Naive thymus-derived CD4-positive, alpha-beta T cell (primary cell): ENCODE data around the gene PTBP2. TPM values are rescaled to one million over a fixed set of nuclear protein-coding genes. Genes with fewer than 3 reads are reported as not detected.
"Not testable (repeated sequence)": the region's sequence is repeated elsewhere in the genome, so short reads cannot be mapped to it uniquely, and the experiment has no call there.

Experiments used
- ATAC-seq: fragments of 150-1000 bp; cut with Tn5 transposase; 2 replicates; pipeline ENCODE4 v1.10.0; 2021; ENCODE audit warnings: mild to moderate bottlenecking, moderate library complexity
- CTCF ChIA-PET: fragments of 350-600 bp; sonication (Branson Sonifier 250); formaldehyde crosslinking; loops from one replicate; lab custom pipeline; 2021; ENCODE audit warnings: antibody characterized with exemption; lab: Charles Lee
- POLR2A ChIA-PET: fragments of 350-600 bp; sonication (Branson Sonifier 250); formaldehyde crosslinking; loops from one replicate; lab custom pipeline; 2021; ENCODE audit warnings: antibody characterized with exemption, inconsistent platforms; lab: Charles Lee
- DNase-seq, 9 donors: peaks; one replicate each; pipeline versions ENCODE4 v3.0.0 to v3.0.0-alpha.2; 2020 to 2022; ENCODE audit warnings: mixed read lengths in 1 of 9
- H3K27ac ChIP-seq: one replicate; pipeline ENCODE4 v1.7.0; 2013; ENCODE audit warnings: mild to moderate bottlenecking, low read depth, low read length, moderate library complexity
- H3K27me3 ChIP-seq, 2 donors: one replicate each; pipeline ENCODE4 v1.7.0; 2013; ENCODE audit warnings: low read length in 2 of 2, mild to moderate bottlenecking in 2 of 2, moderate library complexity in 2 of 2; ENCODE audit not compliant: control insufficient read depth in 2 of 2, insufficient read depth in 2 of 2
- H3K36me3 ChIP-seq, 3 experiments: 1 replicate in 2 of 3; 2 replicates in 1 of 3; pipeline ENCODE4 v1.7.0; 2013; ENCODE audit warnings: low read length in 3 of 3, mild to moderate bottlenecking in 3 of 3, moderate library complexity in 1 of 3; ENCODE audit not compliant: insufficient read depth in 3 of 3, control insufficient read depth in 2 of 3
- H3K4me1 ChIP-seq, 2 donors: one replicate each; pipeline ENCODE4 v1.7.0; 2013; ENCODE audit warnings: low read length in 2 of 2, mild to moderate bottlenecking in 2 of 2, moderate library complexity in 1 of 2; ENCODE audit not compliant: control insufficient read depth in 2 of 2, insufficient read depth in 2 of 2
- H3K4me3 ChIP-seq: 2 replicates; pipeline ENCODE4 v1.7.0; 2013; ENCODE audit warnings: mild to moderate bottlenecking, low read length
- H3K9me3 ChIP-seq, 3 experiments: 1 replicate in 2 of 3; 2 replicates in 1 of 3; pipeline ENCODE4 v1.7.0; 2013; ENCODE audit warnings: low read length in 3 of 3; ENCODE audit not compliant: control insufficient read depth in 2 of 3
- H3K27ac Mint-ChIP-seq, 9 donors: one replicate each; pipeline ENCODE4 v1.8.0; 2020 to 2022; ENCODE audit warnings: mixed read lengths in 9 of 9, mild to moderate bottlenecking in 8 of 9, moderate library complexity in 5 of 9, inconsistent platforms in 2 of 9
- H3K27me3 Mint-ChIP-seq, 5 donors: one replicate each; pipeline ENCODE4 v1.8.0; 2021 to 2022; ENCODE audit warnings: mixed read lengths in 5 of 5, mild to moderate bottlenecking in 1 of 5
- H3K36me3 Mint-ChIP-seq, 5 donors: one replicate each; pipeline ENCODE4 v1.8.0; 2020 to 2022; ENCODE audit warnings: mixed read lengths in 5 of 5, mild to moderate bottlenecking in 3 of 5, inconsistent platforms in 1 of 5
- H3K4me1 Mint-ChIP-seq, 7 donors: one replicate each; pipeline ENCODE4 v1.8.0; 2020 to 2022; ENCODE audit warnings: mixed read lengths in 7 of 7, mild to moderate bottlenecking in 3 of 7, inconsistent platforms in 1 of 7
- H3K4me3 Mint-ChIP-seq, 10 donors: one replicate each; pipeline ENCODE4 v1.8.0; 2020 to 2022; ENCODE audit warnings: mild to moderate bottlenecking in 10 of 10, mixed read lengths in 10 of 10, moderate library complexity in 6 of 10, inconsistent platforms in 2 of 10
- H3K9me3 Mint-ChIP-seq, 11 donors: one replicate each; pipeline ENCODE4 v1.8.0; 2020 to 2022; ENCODE audit warnings: mixed read lengths in 11 of 11, mild to moderate bottlenecking in 4 of 11, inconsistent platforms in 1 of 11, moderate library complexity in 1 of 11
- intact Hi-C, 2 donors: fragments of 100-400 bp; cut with micrococcal nuclease; formaldehyde crosslinking; loops; one replicate each; pipeline ENCODE4 v1.15.1; 2023
- polyA plus RNA-seq, 2 donors: library from polyadenylated mRNA; unstranded; fragments of 300-500 nt; fragmentation: Illumina TruSeq; gene quantifications; one replicate each; pipeline ENCODE4 v1.2.3, GENCODE V29; 2021
- total RNA-seq, 6 experiments: library from RNA in 5 of 6; stranded (reverse) in 5 of 6; gene quantifications; 1 replicate in 5 of 6; 2 replicates in 1 of 6; pipeline ENCODE4 v1.2.3 and lab custom pipeline; 2021 to 2026

PTBP2 gene
- total and polyA plus RNA-seq, 7 experiments from 2014 or later = 2.8 to 32.6 (median 23.4) TPM

- POLR2A ChIA-PET = no interaction called here
- H3K36me3 Mint-ChIP-seq = peaks cover 2 to 44% (median 18%) of the 10 kb centered on the region in 5 donors
- no peak overlapping the region for H3K27ac ChIP-seq
- H3K4me3 Mint-ChIP-seq = peak overlapping the region in 3 of 10 donors; percentile 3 to 50 (median 27)
- intact Hi-C loops = no loop called here
- ATAC-seq (no peak), DNase-seq (no peak)
- H3K4me1 Mint-ChIP-seq = peaks cover 19 to 70% (median 59%) of the 10 kb centered on the region in 7 donors
- no peaks in the 10 kb centered on the region for H3K27me3 ChIP-seq
- no peaks in the 10 kb centered on the region for H3K9me3 ChIP-seq
- no peaks in the 10 kb centered on the region for H3K27me3 Mint-ChIP-seq
- CTCF ChIA-PET = no interaction called here
- H3K4me3 ChIP-seq = no peak overlapping the region
- peaks cover 0 to 7% (median 4%) of the 10 kb centered on the region in 3 experiments for H3K36me3 ChIP-seq
- no peaks in the 10 kb centered on the region for H3K9me3 Mint-ChIP-seq
- peak overlapping the region in 1 of 9 donors; percentile 43 for H3K27ac Mint-ChIP-seq
- no peaks in the 10 kb centered on the region for H3K4me1 ChIP-seq
Measured at GRCh38 chr1:96747565-96747964, 26.0 kb downstream of the PTBP2 start.

- Mint-ChIP-seq H3K36me3 (peaks cover 7 to 49% (median 23%) of the 10 kb centered on the region in 5 donors), H3K27ac (no peak overlapping the region), H3K9me3 (no peaks in the 10 kb centered on the region), H3K4me1 (peaks cover 19 to 70% (median 60%) of the 10 kb centered on the region in 7 donors), H3K4me3 (peak overlapping the region in 1 of 10 donors; percentile 50), H3K27me3 (no peaks in the 10 kb centered on the region)
- Histone ChIP-seq H3K27me3 (no peaks in the 10 kb centered on the region), H3K27ac (no peak overlapping the region), H3K4me1 (no peaks in the 10 kb centered on the region), H3K9me3 (no peaks in the 10 kb centered on the region), H3K36me3 (peaks cover 0 to 12% (median 5%) of the 10 kb centered on the region in 3 experiments), H3K4me3 (no peak overlapping the region)
- CTCF ChIA-PET = no interaction called here
- POLR2A ChIA-PET = no interaction called here
- intact Hi-C loops = no loop called here
- DNase-seq (no peak), ATAC-seq (no peak)
Measured at GRCh38 chr1:96748078-96748477, 26.5 kb downstream of the PTBP2 start.

GRCh38 chr1:96749618-96750017, 28.0 kb downstream of the PTBP2 start:
- Mint-ChIP-seq H3K4me3 (no peak overlapping the region), H3K4me1 (peaks cover 19 to 58% (median 53%) of the 10 kb centered on the region in 7 donors), H3K27me3 (no peaks in the 10 kb centered on the region), H3K27ac (peak overlapping the region in 2 of 9 donors; percentile 36 to 55), H3K36me3 (peaks cover 13 to 62% (median 36%) of the 10 kb centered on the region in 5 donors), H3K9me3 (no peaks in the 10 kb centered on the region)
- H3K27ac ChIP-seq = no peak overlapping the region
- intact Hi-C loops = no loop called here
- CTCF ChIA-PET = no interaction called here
- peaks cover 0 to 14% (median 5%) of the 10 kb centered on the region in 3 experiments for H3K36me3 ChIP-seq
- H3K27me3 ChIP-seq = no peaks in the 10 kb centered on the region
- H3K4me1 ChIP-seq = no peaks in the 10 kb centered on the region
- ATAC-seq = no peak
- no peak overlapping the region for H3K4me3 ChIP-seq
- no peaks in the 10 kb centered on the region for H3K9me3 ChIP-seq
- POLR2A ChIA-PET = no interaction called here
- no peak for DNase-seq

- no peak for ATAC-seq
Measured at GRCh38 chr1:96752394-96752793, 30.8 kb downstream of the PTBP2 start.

GRCh38 chr1:96756789-96757188, 35.2 kb downstream of the PTBP2 start:
- peak overlapping the region in 1 of 9 donors; percentile 6 for H3K27ac Mint-ChIP-seq
- no peak for ATAC-seq
- CTCF ChIA-PET = no interaction called here
- no peaks in the 10 kb centered on the region for H3K27me3 Mint-ChIP-seq
- peaks cover 0 to 21% (median 5%) of the 10 kb centered on the region in 3 experiments for H3K36me3 ChIP-seq
- peaks cover 0 to 12% (median 5%) of the 10 kb centered on the region in 7 donors for H3K4me1 Mint-ChIP-seq
- H3K4me3 ChIP-seq = no peak overlapping the region
- DNase-seq = no peak
- no peak overlapping the region for H3K4me3 Mint-ChIP-seq
- H3K36me3 Mint-ChIP-seq = peaks cover 32 to 84% (median 67%) of the 10 kb centered on the region in 5 donors
- POLR2A ChIA-PET = no interaction called here
- H3K9me3 Mint-ChIP-seq = peaks cover 0 to 22% (median 7%) of the 10 kb centered on the region in 11 donors
- no peaks in the 10 kb centered on the region for H3K27me3 ChIP-seq
- intact Hi-C loops = loop anchor here in 1 of 2 donors (5.0 kb wide), 1 partner anchor 519 kb away; no protein-coding TSS in a partner anchor
- no peaks in the 10 kb centered on the region for H3K9me3 ChIP-seq
- H3K27ac ChIP-seq = no peak overlapping the region
- no peaks in the 10 kb centered on the region for H3K4me1 ChIP-seq

More at GRCh38 chr1:96752394-96752793, 30.8 kb downstream of the PTBP2 start:
- no peaks in the 10 kb centered on the region for H3K9me3 Mint-ChIP-seq
- H3K4me1 ChIP-seq = no peaks in the 10 kb centered on the region
- no peaks in the 10 kb centered on the region for H3K27me3 ChIP-seq
- H3K4me3 ChIP-seq = no peak overlapping the region
- intact Hi-C loops = no loop called here
- H3K4me3 Mint-ChIP-seq = no peak overlapping the region
- H3K9me3 ChIP-seq = no peaks in the 10 kb centered on the region
- H3K4me1 Mint-ChIP-seq = peaks cover 12 to 35% (median 27%) of the 10 kb centered on the region in 7 donors
- no peaks in the 10 kb centered on the region for H3K27me3 Mint-ChIP-seq
- H3K27ac Mint-ChIP-seq = peak overlapping the region in 1 of 9 donors; percentile 33
- peaks cover 19 to 77% (median 52%) of the 10 kb centered on the region in 5 donors for H3K36me3 Mint-ChIP-seq
- DNase-seq = no peak
- CTCF ChIA-PET = no interaction called here
- POLR2A ChIA-PET = no interaction called here
- peaks cover 0 to 22% (median 5%) of the 10 kb centered on the region in 3 experiments for H3K36me3 ChIP-seq
- H3K27ac ChIP-seq = no peak overlapping the region

GRCh38 chr1:96762586-96762985, 41.0 kb downstream of the PTBP2 start:
- H3K36me3 Mint-ChIP-seq = peaks cover 13 to 43% (median 32%) of the 10 kb centered on the region in 5 donors
- intact Hi-C loops, ATAC-seq, H3K27ac Mint-ChIP-seq, CTCF ChIA-PET, DNase-seq, H3K4me3 ChIP-seq, H3K27me3 Mint-ChIP-seq, H3K27me3 ChIP-seq, H3K36me3 ChIP-seq, H3K4me1 ChIP-seq, H3K4me3 Mint-ChIP-seq, H3K9me3 ChIP-seq, POLR2A ChIA-PET, H3K27ac ChIP-seq: not testable (repeated sequence)
- peaks cover 3 to 27% (median 7%) of the 10 kb centered on the region in 7 donors for H3K4me1 Mint-ChIP-seq
- H3K9me3 Mint-ChIP-seq = peaks cover 0 to 22% (median 7%) of the 10 kb centered on the region in 11 donors

GRCh38 chr1:96763514-96763913, 41.9 kb downstream of the PTBP2 start:
- intact Hi-C loops = no loop called here
- no peak overlapping the region for H3K4me3 ChIP-seq
- no peaks in the 10 kb centered on the region for H3K4me1 ChIP-seq
- H3K27ac ChIP-seq = no peak overlapping the region
- peaks cover 0 to 22% (median 7%) of the 10 kb centered on the region in 11 donors for H3K9me3 Mint-ChIP-seq
- H3K9me3 ChIP-seq = no peaks in the 10 kb centered on the region
- CTCF ChIA-PET = no interaction called here
- POLR2A ChIA-PET = no interaction called here
- ATAC-seq (no peak), DNase-seq (no peak)
- no peak overlapping the region for H3K4me3 Mint-ChIP-seq
- no peaks in the 10 kb centered on the region for H3K27me3 Mint-ChIP-seq
- no peaks in the 10 kb centered on the region for H3K36me3 ChIP-seq
- H3K27me3 ChIP-seq = no peaks in the 10 kb centered on the region
- H3K4me1 Mint-ChIP-seq = peaks cover 3 to 34% (median 8%) of the 10 kb centered on the region in 7 donors
- H3K36me3 Mint-ChIP-seq = peaks cover 9 to 45% (median 29%) of the 10 kb centered on the region in 5 donors
- no peak overlapping the region for H3K27ac Mint-ChIP-seq
